SK-N-MC (cell line): ENCODE results near the gene PHACTR2.

ENCODE experiments used
- DNase-seq: peaks from one replicate; pipeline ENCODE4 v3.0.0-alpha.2; 2011; ENCODE audit warnings: low read depth, low spot score
- H3K27ac ChIP-seq: fragments of 200-600 bp; sonication (generic); 2 replicates; pipeline ENCODE4 v1.5.1; 2016; ENCODE audit warnings: mixed run types
- H3K36me3 ChIP-seq: fragments of 200-600 bp; sonication (generic); 2 replicates; pipeline ENCODE4 v1.6.1; 2017; ENCODE audit warnings: antibody characterized with exemption, low read length, mixed read lengths; ENCODE audit not compliant: insufficient read depth
- H3K4me3 ChIP-seq: fragments of 200-600 bp; sonication (generic); 2 replicates; pipeline ENCODE4 v1.5.1; 2016
- H3K9ac ChIP-seq: fragments of 200-600 bp; sonication (generic); 2 replicates; pipeline ENCODE4 v1.8.0; 2017; ENCODE audit warnings: mixed run types, mixed read lengths; ENCODE audit not compliant: insufficient read length
- H3K9me3 ChIP-seq: fragments of 200-600 bp; sonication (generic); 2 replicates; pipeline ENCODE4 v1.6.1; 2017; ENCODE audit warnings: low read depth, mild to moderate bottlenecking, antibody characterized with exemption, low read length, moderate library complexity, mixed read lengths
- EZH2 ChIP-seq: fragments of 200-600 bp; sonication (generic); IDR thresholded peaks from one replicate; pipeline ENCODE4 v1.6.1; 2017; ENCODE audit warnings: antibody characterized with exemption
- FOXP2 ChIP-seq: optimal IDR thresholded peaks from 2 replicates; pipeline ENCODE3; 2011; ENCODE audit warnings: mild to moderate bottlenecking, moderate library complexity; ENCODE audit not compliant: insufficient read depth; ENCODE audit errors: extremely low read length, control extremely low read depth
- POLR2AphosphoS5 ChIP-seq: IDR thresholded peaks from 2 replicates; pipeline ENCODE4 v1.6.1; 2012; ENCODE audit warnings: mild to moderate bottlenecking, low read depth, low read length, borderline replicate concordance

PHACTR2 gene

GRCh38 chr6:143682805-143683204 lies 5.0 kb downstream of the PHACTR2 start:
- Histone ChIP-seq H3K9ac (no peak overlapping the region), H3K27ac (no peak overlapping the region), H3K9me3 (no peaks in the 10 kb centered on the region), H3K4me3 (no peak overlapping the region), H3K36me3 (no peaks in the 10 kb centered on the region)
- no peak for DNase-seq
- TF ChIP-seq EZH2 = no peak
- TF ChIP-seq FOXP2 = no peak
- TF ChIP-seq POLR2AphosphoS5 = no peak

GRCh38 chr6:143684486-143684885 lies 6.7 kb downstream of the PHACTR2 start:
- Histone ChIP-seq H3K27ac (no peak overlapping the region), H3K9ac (no peak overlapping the region), H3K9me3 (no peaks in the 10 kb centered on the region), H3K4me3 (no peak overlapping the region), H3K36me3 (no peaks in the 10 kb centered on the region)
- TF ChIP-seq FOXP2 (no peak), EZH2 (no peak), POLR2AphosphoS5 (no peak)
- DNase-seq = no peak

GRCh38 chr6:143685653-143686052 lies 7.9 kb downstream of the PHACTR2 start:
- H3K36me3 ChIP-seq = no peaks in the 10 kb centered on the region
- H3K9ac ChIP-seq = no peak overlapping the region
- TF ChIP-seq FOXP2 = no peak
- TF ChIP-seq POLR2AphosphoS5 = no peak
- TF ChIP-seq EZH2 = no peak
- no peak for DNase-seq
- H3K9me3 ChIP-seq = no peaks in the 10 kb centered on the region
- no peak overlapping the region for H3K4me3 ChIP-seq
- H3K27ac ChIP-seq = no peak overlapping the region

DNA sequence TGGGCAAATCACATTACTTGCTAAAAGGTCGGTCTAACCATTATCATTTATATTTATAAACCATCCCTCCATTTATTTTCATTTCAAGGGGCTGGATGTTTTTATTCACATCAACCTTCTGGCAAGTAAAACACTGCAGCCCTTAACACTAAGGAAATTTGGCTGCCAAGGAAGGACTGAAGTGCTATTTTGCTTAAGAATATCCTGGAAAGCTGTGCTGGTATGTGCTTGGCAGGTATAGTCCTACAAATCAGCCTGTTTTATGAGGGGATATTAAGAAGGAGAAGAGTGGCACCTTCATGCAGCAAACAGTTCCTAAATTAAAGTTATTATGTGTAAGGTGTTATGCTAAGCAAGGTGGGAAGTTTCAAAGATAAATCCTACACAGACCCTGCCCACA lies 9.8 kb downstream of the PHACTR2 start:
- DNase-seq = no peak
- H3K27ac ChIP-seq = no peak overlapping the region
- TF ChIP-seq EZH2 = no peak
- TF ChIP-seq FOXP2 = no peak
- no peak for TF ChIP-seq POLR2AphosphoS5
- no peak overlapping the region for H3K9ac ChIP-seq
- H3K36me3 ChIP-seq = no peaks in the 10 kb centered on the region
- no peak overlapping the region for H3K4me3 ChIP-seq
- H3K9me3 ChIP-seq = no peaks in the 10 kb centered on the region

GRCh38 chr6:143688681-143689080 lies 10.9 kb downstream of the PHACTR2 start:
- no peak overlapping the region for H3K4me3 ChIP-seq
- H3K27ac ChIP-seq = no peak overlapping the region
- DNase-seq = no peak
- no peak overlapping the region for H3K9ac ChIP-seq
- no peaks in the 10 kb centered on the region for H3K36me3 ChIP-seq
- H3K9me3 ChIP-seq = no peaks in the 10 kb centered on the region
- TF ChIP-seq FOXP2 (no peak), POLR2AphosphoS5 (no peak), EZH2 (no peak)

- no peak for DNase-seq
- no peak overlapping the region for H3K27ac ChIP-seq
- no peak overlapping the region for H3K9ac ChIP-seq
- no peak overlapping the region for H3K4me3 ChIP-seq
- no peaks in the 10 kb centered on the region for H3K36me3 ChIP-seq
- TF ChIP-seq POLR2AphosphoS5 (no peak), EZH2 (no peak), FOXP2 (no peak)
- H3K9me3 ChIP-seq = no peaks in the 10 kb centered on the region
Measured at GRCh38 chr6:143689852-143690251, 12.1 kb downstream of the PHACTR2 start.

- H3K36me3 ChIP-seq = no peaks in the 10 kb centered on the region
- no peaks in the 10 kb centered on the region for H3K9me3 ChIP-seq
- no peak overlapping the region for H3K27ac ChIP-seq
- no peak overlapping the region for H3K9ac ChIP-seq
- no peak for DNase-seq
- no peak for TF ChIP-seq EZH2
- no peak overlapping the region for H3K4me3 ChIP-seq
Measured at GRCh38 chr6:143691155-143691554, 13.4 kb downstream of the PHACTR2 start.

- TF ChIP-seq EZH2 (no peak), FOXP2 (no peak), POLR2AphosphoS5 (no peak)
- DNase-seq = no peak
- Histone ChIP-seq H3K36me3 (no peaks in the 10 kb centered on the region), H3K4me3 (no peak overlapping the region), H3K9ac (no peak overlapping the region), H3K9me3 (no peaks in the 10 kb centered on the region), H3K27ac (no peak overlapping the region)
Measured at GRCh38 chr6:143691900-143692636, 14.3 kb downstream of the PHACTR2 start.

- TF ChIP-seq EZH2 (no peak), FOXP2 (no peak)
- Histone ChIP-seq H3K4me3 (no peak overlapping the region), H3K27ac (no peak overlapping the region), H3K36me3 (no peaks in the 10 kb centered on the region), H3K9ac (no peak overlapping the region), H3K9me3 (no peaks in the 10 kb centered on the region)
- no peak for DNase-seq
Measured at GRCh38 chr6:143692696-143693095, 14.9 kb downstream of the PHACTR2 start.

- no peak overlapping the region for H3K27ac ChIP-seq
- H3K4me3 ChIP-seq = no peak overlapping the region
- no peaks in the 10 kb centered on the region for H3K9me3 ChIP-seq
- TF ChIP-seq FOXP2 (no peak), EZH2 (no peak), POLR2AphosphoS5 (no peak)
- no peaks in the 10 kb centered on the region for H3K36me3 ChIP-seq
- DNase-seq = no peak
- H3K9ac ChIP-seq = no peak overlapping the region
Measured at GRCh38 chr6:143694013-143694412, 16.2 kb downstream of the PHACTR2 start.
